H1 (cell line): ENCODE results near the gene SLC66A3. TPM values are rescaled to one million over a fixed set of nuclear protein-coding genes. Genes with fewer than 3 reads are reported as not detected.

Experiments used
- CTCF ChIA-PET: fragments of 300-600 bp; sonication (Branson Sonifier 250); formaldehyde crosslinking; loops from one replicate; lab custom pipeline; 2021; ENCODE audit not compliant: partially characterized antibody; lab: Charles Lee
- POLR2A ChIA-PET: fragments of 300-600 bp; sonication (Branson Sonifier 250); formaldehyde crosslinking; loops from one replicate; lab custom pipeline; 2021; ENCODE audit warnings: inconsistent platforms; ENCODE audit not compliant: partially characterized antibody; lab: Charles Lee
- DNase-seq, 2 experiments: peaks; one replicate each; pipeline versions ENCODE4 v3.0.0 to v3.0.0-alpha.2; 2010 to 2022; ENCODE audit warnings: low spot score in 2 of 2, low read depth in 1 of 2, mixed read lengths in 1 of 2
- FAIRE-seq: peaks from 2 replicates; lab custom pipeline; 2011; peaks lifted over from hg19 to GRCh38; lab: Jason Lieb, UNC
- H2AFZ ChIP-seq: 2 replicates; pipeline ENCODE4 v1.8.1; 2012; ENCODE audit warnings: low read length, inconsistent platforms
- H2AK5ac ChIP-seq: 2 replicates; pipeline ENCODE4 v1.6.1; 2013; ENCODE audit warnings: low read depth, low read length
- H2BK120ac ChIP-seq: replicated peaks from 2 replicates; pipeline ENCODE3; 2013; ENCODE audit warnings: low read depth, low read length, inconsistent platforms
- H2BK12ac ChIP-seq: 2 replicates; pipeline ENCODE4 v1.6.1; 2013; ENCODE audit warnings: low read depth, low read length
- H2BK15ac ChIP-seq: 2 replicates; pipeline ENCODE4 v1.6.1; 2013; ENCODE audit warnings: low read length
- H2BK20ac ChIP-seq: 2 replicates; pipeline ENCODE4 v1.6.1; 2013; ENCODE audit warnings: low read length
- H2BK5ac ChIP-seq: 2 replicates; pipeline ENCODE4 v1.6.1; 2013; ENCODE audit warnings: low read depth, low read length
- H3K14ac ChIP-seq: 2 replicates; pipeline ENCODE4 v1.6.1; 2013; ENCODE audit warnings: inconsistent platforms; ENCODE audit not compliant: insufficient read length
- H3K18ac ChIP-seq: 2 replicates; pipeline ENCODE4 v1.6.1; 2013; ENCODE audit warnings: low read length; ENCODE audit errors: extremely low read depth
- H3K23ac ChIP-seq: 2 replicates; pipeline ENCODE4 v1.6.1; 2013; ENCODE audit warnings: inconsistent platforms; ENCODE audit not compliant: insufficient read length
- H3K23me2 ChIP-seq: 2 replicates; pipeline ENCODE4 v1.6.1; 2013; ENCODE audit warnings: low read depth, low read length
- H3K27ac ChIP-seq: 2 replicates; pipeline ENCODE4 v1.6.1; 2011; ENCODE audit warnings: low read depth, low read length, inconsistent platforms
- H3K27me3 ChIP-seq, 4 experiments: replicated peaks in 1 of 4; 1 replicate in 1 of 4; 2 replicates in 3 of 4; pipeline versions ENCODE4 v1.6.1 to v1.8.1; 2011 to 2013; ENCODE audit warnings: low read length in 3 of 4, mild to moderate bottlenecking in 3 of 4, inconsistent platforms in 2 of 4, mixed read lengths in 2 of 4, moderate library complexity in 1 of 4; ENCODE audit not compliant: control insufficient read depth in 3 of 4, insufficient read depth in 3 of 4; ENCODE audit errors: extremely low read depth in 1 of 4
- H3K36me3 ChIP-seq, 4 experiments: 2 replicates each; pipeline versions ENCODE4 v1.6.1 to v1.8.1; 2011 to 2013; ENCODE audit warnings: mild to moderate bottlenecking in 4 of 4, low read length in 3 of 4, moderate library complexity in 2 of 4, control low read depth in 1 of 4, inconsistent platforms in 1 of 4; ENCODE audit not compliant: insufficient read depth in 4 of 4, control insufficient read depth in 2 of 4
- H3K4ac ChIP-seq: replicated peaks from 2 replicates; pipeline ENCODE3; 2013; ENCODE audit warnings: low read length, low read depth, mixed read lengths, inconsistent platforms; ENCODE audit not compliant: insufficient read length
- H3K4me1 ChIP-seq, 4 experiments: replicated peaks in 1 of 4; 1 replicate in 1 of 4; 2 replicates in 3 of 4; pipeline versions ENCODE4 v1.6.1 to v1.8.1; 2011 to 2013; ENCODE audit warnings: low read length in 3 of 4, inconsistent platforms in 2 of 4, mixed read lengths in 1 of 4; ENCODE audit not compliant: insufficient read depth in 4 of 4, control insufficient read depth in 3 of 4
- H3K4me2 ChIP-seq, 2 experiments: 2 replicates each; pipeline versions ENCODE4 v1.6.1 to v1.8.1; 2011 to 2013; ENCODE audit warnings: low read depth in 2 of 2, low read length in 2 of 2, control low read depth in 1 of 2, inconsistent platforms in 1 of 2, mild to moderate bottlenecking in 1 of 2; ENCODE audit not compliant: insufficient read depth in 1 of 2
- H3K4me3 ChIP-seq, 4 experiments: fragments of 200-600, 300-600 bp in 1 of 4; sonication (generic), shearing (Covaris generic), sonication (Bioruptor Twin) in 1 of 4; 2 replicates each; pipeline versions ENCODE4 v1.5.1 to v1.8.1; 2011 to 2016; ENCODE audit warnings: low read length in 4 of 4, low read depth in 3 of 4, control low read depth in 2 of 4, inconsistent platforms in 2 of 4, mild to moderate bottlenecking in 2 of 4, mixed read lengths in 1 of 4, moderate library complexity in 1 of 4; ENCODE audit not compliant: insufficient read depth in 2 of 4; ENCODE audit errors: extremely low read depth in 1 of 4
- H3K56ac ChIP-seq: replicated peaks from 2 replicates; pipeline ENCODE3; 2013; ENCODE audit warnings: low read depth, mild to moderate bottlenecking, mixed read lengths, low read length, inconsistent platforms; ENCODE audit not compliant: insufficient read length
- H3K79me1 ChIP-seq: 2 replicates; pipeline ENCODE4 v1.6.1; 2013; ENCODE audit warnings: low read depth, low read length, control low read depth
- H3K79me2 ChIP-seq, 2 experiments: 2 replicates each; pipeline versions ENCODE4 v1.6.1 to v1.8.1; 2012 to 2013; ENCODE audit warnings: low read length in 2 of 2, mild to moderate bottlenecking in 2 of 2, inconsistent platforms in 1 of 2; ENCODE audit not compliant: insufficient read depth in 2 of 2, control insufficient read depth in 1 of 2
- H3K9ac ChIP-seq, 4 experiments: replicated peaks in 1 of 4; 1 replicate in 1 of 4; 2 replicates in 3 of 4; pipeline versions ENCODE4 v1.6.1 to v1.8.1; 2011 to 2013; ENCODE audit warnings: low read depth in 3 of 4, low read length in 3 of 4, control low read depth in 2 of 4, mild to moderate bottlenecking in 2 of 4, moderate library complexity in 2 of 4, inconsistent platforms in 1 of 4; ENCODE audit errors: extremely low read depth in 1 of 4
- H3K9me3 ChIP-seq, 2 experiments: 2 replicates each; pipeline versions ENCODE4 v1.6.1 to v1.8.1; 2012 to 2013; ENCODE audit warnings: mild to moderate bottlenecking in 2 of 2, moderate library complexity in 2 of 2, control low read depth in 1 of 2, inconsistent platforms in 1 of 2, low read depth in 1 of 2, low read length in 1 of 2, mixed read lengths in 1 of 2; ENCODE audit not compliant: insufficient read depth in 2 of 2
- H4K20me1 ChIP-seq, 2 experiments: replicated peaks in 1 of 2; 2 replicates each; pipeline versions ENCODE3 to v1.8.1; 2011 to 2013; ENCODE audit warnings: inconsistent platforms in 2 of 2, low read length in 2 of 2, mild to moderate bottlenecking in 1 of 2; ENCODE audit not compliant: insufficient read depth in 2 of 2, control insufficient read depth in 1 of 2
- H4K5ac ChIP-seq: 2 replicates; pipeline ENCODE4 v1.6.1; 2013; ENCODE audit warnings: low read length, low read depth, mixed read lengths, inconsistent platforms; ENCODE audit not compliant: insufficient read length
- H4K8ac ChIP-seq: 2 replicates; pipeline ENCODE4 v1.8.0; 2013; ENCODE audit warnings: mild to moderate bottlenecking, moderate library complexity, low read length, inconsistent platforms; ENCODE audit not compliant: insufficient read depth; ENCODE audit errors: extremely low read depth
- H4K91ac ChIP-seq: replicated peaks from 2 replicates; pipeline ENCODE3; 2013; ENCODE audit warnings: low read length, mixed read lengths, inconsistent platforms; ENCODE audit not compliant: insufficient read length
- EGR1 ChIP-seq: IDR thresholded peaks from 2 replicates; pipeline ENCODE4 v1.6.1; 2011; ENCODE audit warnings: low read depth, low read length, borderline replicate concordance
- KDM1A ChIP-seq: fragments of 200-600, 300-600 bp; sonication (generic); IDR thresholded peaks from 2 replicates; pipeline ENCODE4 v1.7.1; 2016; ENCODE audit warnings: mild to moderate bottlenecking, low read length, borderline replicate concordance
- POU5F1 ChIP-seq: IDR thresholded peaks from 2 replicates; pipeline ENCODE4 v1.6.1; 2011; ENCODE audit warnings: low read depth, mild to moderate bottlenecking, low read length, moderate library complexity
- TEAD4 ChIP-seq: IDR thresholded peaks from 2 replicates; pipeline ENCODE4 v1.6.1; 2012; ENCODE audit warnings: low read depth, low read length, inconsistent platforms, mixed read lengths
- WGBS, 2 experiments: shearing (Covaris generic) in 1 of 2; methylation state at CpG; one replicate each; pipeline versions ENCODE4 v1.1.6 to v1.1.7; 2013 to 2015; ENCODE audit warnings: low lambda C conversion rate in 2 of 2, mixed read lengths in 2 of 2, inconsistent platforms in 1 of 2, low coverage in 1 of 2, missing lambda C conversion rate in 1 of 2; ENCODE audit not compliant: insufficient replicate concordance in 2 of 2, insufficient coverage in 1 of 2, insufficient read length in 1 of 2; ENCODE audit errors: extremely low coverage in 1 of 2, missing lambda C conversion rate in 1 of 2; 5-methylcytosine and 5-hydroxymethylcytosine counted together
- polyA plus RNA-seq, 7 experiments: library from polyadenylated mRNA; depleted of rRNA in 3 of 7; stranded (reverse) in 5 of 7; unstranded in 2 of 7; fragments of >200 nt in 5 of 7; fragments of 200-250 nt in 2 of 7; gene quantifications; 1 replicate in 5 of 7; 2 replicates in 1 of 7; 4 replicates in 1 of 7; pipeline versions ENCODE4 v1.2.1 to v1.2.3, GENCODE V29; 2011 to 2013; ENCODE audit warnings: missing spikeins in 2 of 7, mixed read lengths in 2 of 7
- total RNA-seq: library from RNA; stranded (reverse); fragmentation: NEBNext Ultra II Directional; extraction: Animal tissue kit (Norgen Biotek cat#: 25700); gene quantifications from 2 replicates; pipeline ENCODE4 v1.2.1, GENCODE V29; 2021

Gene SLC66A3
- total and polyA plus RNA-seq, 2 of the 8 experiments (the other 6 are each of a cell fraction or from before 2014, with no cell fraction given) = 8.7 to 27.8 TPM

DNA sequence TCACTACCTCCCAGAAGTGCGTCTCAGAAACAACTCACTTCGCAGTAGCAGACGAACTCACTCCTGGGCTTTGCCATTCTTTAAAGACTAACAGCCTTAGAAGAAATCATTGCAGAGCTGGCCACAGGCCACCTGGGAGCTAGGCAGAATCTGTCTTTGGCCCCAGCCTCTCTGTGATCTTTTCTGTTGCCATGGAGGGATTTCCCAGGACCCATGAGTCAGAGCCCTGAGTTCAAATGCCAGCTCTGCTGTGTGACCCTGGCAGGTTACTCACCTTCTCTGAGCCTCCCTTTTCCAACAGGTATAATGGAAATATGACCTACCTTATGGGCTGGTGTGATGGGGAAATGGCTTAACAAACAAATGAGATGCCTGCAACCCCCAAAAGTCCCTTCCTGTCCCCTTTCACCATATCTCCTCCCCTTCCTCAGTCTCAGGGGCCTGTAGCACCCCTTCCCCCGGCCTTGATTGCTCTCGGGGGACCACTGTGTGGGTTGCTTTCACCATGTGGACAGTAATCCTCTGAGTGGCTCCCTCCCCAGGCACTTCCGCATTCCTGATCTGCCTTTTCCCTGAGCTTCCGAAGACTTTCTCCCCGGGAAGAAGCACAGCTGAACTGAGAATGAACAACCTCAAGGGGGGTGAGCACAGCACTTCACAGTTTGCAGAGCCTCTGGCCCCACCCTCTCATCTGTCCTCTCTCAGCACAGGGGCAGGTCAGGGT lies 34.0 kb upstream of the SLC66A3 start:
- H4K91ac ChIP-seq = no peak overlapping the region
- no peak overlapping the region for H3K27ac ChIP-seq
- no peak overlapping the region for H3K56ac ChIP-seq
- H3K79me1 ChIP-seq = no peaks in the 10 kb centered on the region
- no peak overlapping the region for H4K8ac ChIP-seq
- no peak overlapping the region for H2BK15ac ChIP-seq
- no peak overlapping the region for H2BK5ac ChIP-seq
- 77% methylated on average over 8 of the region's 8 CpGs; no CpG with 5 or more reads in 1 of the 2 experiments for WGBS, 2 experiments
- H3K36me3 ChIP-seq = no peaks in the 10 kb centered on the region
- no peak overlapping the region for H3K23ac ChIP-seq
- H3K79me2 ChIP-seq = no peaks in the 10 kb centered on the region
- ChIA-PET CTCF (interaction anchor here (0.6 to 12.5 kb wide), 13 partner anchors 9 to 306 kb away, joined by 3 to 209 read pairs (median 8); partner anchors contain the start of gene KCNF1), POLR2A (interaction anchor here (1.3 kb wide), 1 partner anchor 12 kb away, joined by 3 read pairs; a partner anchor contains a TSS)
- DNase-seq = no peak
- no peak overlapping the region for H4K5ac ChIP-seq
- H4K20me1 ChIP-seq = no peaks in the 10 kb centered on the region
- no peak overlapping the region for H3K9ac ChIP-seq
- H3K14ac ChIP-seq = no peak overlapping the region
- H2BK120ac ChIP-seq = no peak overlapping the region
- H3K4me2 ChIP-seq = no peak overlapping the region
- H3K4me3 ChIP-seq = no peak overlapping the region
- no peak overlapping the region for H3K18ac ChIP-seq
- H2BK12ac ChIP-seq = peak overlapping the region; percentile 71; the same call in 1 of the 2 replicates
- no peaks in the 10 kb centered on the region for H3K9me3 ChIP-seq
- H2AK5ac ChIP-seq = no peak overlapping the region
- no peak overlapping the region for H3K4ac ChIP-seq
- no peaks in the 10 kb centered on the region for H3K23me2 ChIP-seq
- peak overlapping the region; percentile 59; the same call in 1 of the 2 replicates for H2AFZ ChIP-seq
- H3K4me1 ChIP-seq = peaks cover 0 to 4% (median 0%) of the 10 kb centered on the region in 4 experiments; a peak in 4 of 7 replicates
- no peak overlapping the region for H2BK20ac ChIP-seq
- peaks cover 0 to 3% (median 1%) of the 10 kb centered on the region in 4 experiments; a peak in 2 of 7 replicates for H3K27me3 ChIP-seq
- FAIRE-seq = no peak
- TF ChIP-seq KDM1A (peak; percentile 87; the same call in 1 of the 2 replicates), EGR1 (peak; percentile 15; the same call in 1 of the 2 replicates), TEAD4 (peak; percentile 57; the same call in 1 of the 2 replicates), POU5F1 (no peak)
